ENCODE measurements around the gene BHLHE40.
A peak's percentile ranks its signal among the peaks of the same experiment; 100 is the strongest.

The BHLHE40 gene

GRCh38 chr3:5002871-5003247, 23.6 kb downstream of the BHLHE40 start:
- DNase-seq = no peak

- DNase-seq = no peak
Measured at GRCh38 chr3:5004319-5005152, 25.3 kb downstream of the BHLHE40 start.

- no peak for DNase-seq
Measured at GRCh38 chr3:5005367-5005766, 26.1 kb downstream of the BHLHE40 start.

- DNase-seq = peak; percentile 34 to 59
Measured at GRCh38 chr3:5006755-5007202, 27.5 kb downstream of the BHLHE40 start.

- DNase-seq = no peak
Measured at GRCh38 chr3:5007873-5008272, 28.6 kb downstream of the BHLHE40 start.

GRCh38 chr3:5009506-5010109, 30.4 kb downstream of the BHLHE40 start:
- DNase-seq = no peak

GRCh38 chr3:5010140-5010539, 30.9 kb downstream of the BHLHE40 start:
- no peak for DNase-seq

GRCh38 chr3:5010706-5011554, 31.7 kb downstream of the BHLHE40 start:
- DNase-seq = no peak

- no peak for DNase-seq
Measured at GRCh38 chr3:5011555-5012256, 32.5 kb downstream of the BHLHE40 start.

- DNase-seq = no peak
Measured at GRCh38 chr3:5012367-5012766, 33.1 kb downstream of the BHLHE40 start.

- DNase-seq = no peak
Measured at GRCh38 chr3:5013021-5013906, 34.0 kb downstream of the BHLHE40 start.

GRCh38 chr3:5014391-5014790, 35.2 kb downstream of the BHLHE40 start:
- DNase-seq = no peak

- DNase-seq = no peak
Measured at GRCh38 chr3:5015056-5015455, 35.8 kb downstream of the BHLHE40 start.

- peak in 1 of 2 experiments; percentile 21 for DNase-seq
Measured at GRCh38 chr3:5016211-5017161, 37.2 kb downstream of the BHLHE40 start.

GRCh38 chr3:5017925-5018531, 38.8 kb downstream of the BHLHE40 start:
- no peak for DNase-seq

GRCh38 chr3:5019411-5020241, 40.4 kb downstream of the BHLHE40 start:
- DNase-seq = peak; percentile 56 to 86

GRCh38 chr3:5020242-5020722, 41.0 kb downstream of the BHLHE40 start:
- DNase-seq = no peak

GRCh38 chr3:5021116-5022092, 42.2 kb downstream of the BHLHE40 start:
- no peak for DNase-seq

Measured in stimulated activated CD4-positive, alpha-beta T cell treated with anti-CD3 and anti-CD28 coated beads, Interleukin-4, amount 100 ng/mL, for 4 hours (primary cell).